CD4-positive, alpha-beta T cell (primary cell): ENCODE data around the gene NDST3. TPM values are rescaled to one million over a fixed set of nuclear protein-coding genes. Genes with fewer than 3 reads are reported as not detected.

Source experiments
- ATAC-seq: fragments of 200-7000 bp; cut with Tn5 transposase; one replicate; pipeline ENCODE4 v1.10.0; 2022; ENCODE audit warnings: mild to moderate bottlenecking; ENCODE audit not compliant: poor library complexity
- CTCF ChIA-PET: fragments of 350-600 bp; sonication (Branson Sonifier 250); formaldehyde crosslinking; loops from one replicate; lab custom pipeline; 2021; ENCODE audit warnings: antibody characterized with exemption, inconsistent platforms; lab: Charles Lee
- POLR2A ChIA-PET: fragments of 350-600 bp; sonication (Branson Sonifier 250); formaldehyde crosslinking; loops from one replicate; lab custom pipeline; 2021; ENCODE audit warnings: antibody characterized with exemption, inconsistent platforms; lab: Charles Lee
- DNase-seq, 14 experiments: peaks; one replicate each; pipeline ENCODE4 v3.0.0-alpha.2; 2013 to 2020; ENCODE audit warnings: mixed read lengths in 2 of 14
- H3K27ac ChIP-seq, 2 donors: one replicate each; pipeline versions ENCODE4 v1.5.1 to v1.7.0; 2013; ENCODE audit warnings: low read length in 2 of 2, low read depth in 1 of 2, mild to moderate bottlenecking in 1 of 2
- H3K27me3 ChIP-seq, 2 experiments: 1 replicate in 1 of 2; 2 replicates in 1 of 2; pipeline versions ENCODE4 v1.6.1 to v1.7.0; 2013; ENCODE audit warnings: low read length in 2 of 2, control low read depth in 1 of 2, mild to moderate bottlenecking in 1 of 2, moderate library complexity in 1 of 2; ENCODE audit not compliant: insufficient read depth in 2 of 2, control insufficient read depth in 1 of 2
- H3K36me3 ChIP-seq: one replicate; pipeline ENCODE4 v1.6.1; 2013; ENCODE audit warnings: low read length, control low read depth; ENCODE audit not compliant: insufficient read depth
- H3K4me1 ChIP-seq: one replicate; pipeline ENCODE4 v1.6.1; 2013; ENCODE audit warnings: low read length, control low read depth; ENCODE audit not compliant: insufficient read depth
- H3K4me3 ChIP-seq: one replicate; pipeline ENCODE4 v1.5.1; 2013; ENCODE audit warnings: mild to moderate bottlenecking, low read length, moderate library complexity
- H3K9me3 ChIP-seq, 2 experiments: 1 replicate in 1 of 2; 2 replicates in 1 of 2; pipeline versions ENCODE4 v1.6.1 to v1.7.0; 2013; ENCODE audit warnings: low read length in 2 of 2, mild to moderate bottlenecking in 2 of 2, control low read depth in 1 of 2, moderate library complexity in 1 of 2; ENCODE audit not compliant: control insufficient read depth in 1 of 2, insufficient read depth in 1 of 2
- H3K27ac Mint-ChIP-seq: one replicate; pipeline ENCODE4 v1.8.0; 2020; ENCODE audit warnings: mixed read lengths
- H3K27me3 Mint-ChIP-seq: one replicate; pipeline ENCODE4 v1.8.0; 2021; ENCODE audit warnings: mixed read lengths
- H3K36me3 Mint-ChIP-seq: one replicate; pipeline ENCODE4 v1.8.0; 2021; ENCODE audit warnings: low read depth, mixed read lengths
- H3K4me1 Mint-ChIP-seq: one replicate; pipeline ENCODE4 v1.8.0; 2021; ENCODE audit warnings: low read depth, mixed read lengths
- H3K4me3 Mint-ChIP-seq: one replicate; pipeline ENCODE4 v1.8.0; 2020; ENCODE audit warnings: mild to moderate bottlenecking, mixed read lengths
- H3K9me3 Mint-ChIP-seq: one replicate; pipeline ENCODE4 v1.8.0; 2020; ENCODE audit warnings: mixed read lengths
- CTCF ChIP-seq: fragments of 200-600 bp; IDR thresholded peaks from one replicate; pipeline ENCODE4 v1.8.0; 2022; ENCODE audit warnings: antibody characterized with exemption, mild to moderate bottlenecking
- intact Hi-C, 2 experiments: fragments of 100-400 bp; cut with DNase I in 1 of 2; cut with micrococcal nuclease in 1 of 2; formaldehyde crosslinking; loops; one replicate each; pipeline versions ENCODE4 v1.15.1 to v1.9.0; 2023 to 2025; cut with DNase I, micrococcal nuclease
- polyA plus RNA-seq, 2 donors: library from polyadenylated mRNA; unstranded; fragments of 120-200 nt; gene quantifications; one replicate each; pipeline ENCODE4 v1.2.1, GENCODE V29; 2013
- total RNA-seq, 174 experiments: library from RNA in 2 of 174; stranded (reverse) in 2 of 174; gene quantifications; one replicate each; pipeline ENCODE4 v1.2.3 and lab custom pipeline; 2021 to 2026

Gene NDST3
- total RNA-seq (not detected), total RNA-seq (lab: John Stamatoyannopoulos, UW) (0 to 0.22 (median 0) reads per million in 172 experiments)
- not detected for polyA plus RNA-seq (2013, experiment 1 of 2)
- polyA plus RNA-seq (2013, experiment 2 of 2): 0.01 TPM

GRCh38 chr4:118034053-118034785 lies at the start of gene NDST3:
NDST3 (plus strand) TSS chr4:118034486; CDS start chr4:118053911, 19,425 bp downstream.
- no peak for ATAC-seq
- no peaks in the 10 kb centered on the region for H3K4me1 ChIP-seq
- intact Hi-C loops: no loop called here
- no peak within 1 kb of the TSS for H3K4me3 ChIP-seq
- H3K27ac ChIP-seq: no peak within 1 kb of the TSS
- peaks cover 15 to 28% of the 10 kb centered on the region in 2 experiments for H3K27me3 ChIP-seq
- H3K9me3 Mint-ChIP-seq: no peaks in the 10 kb centered on the region
- H3K4me1 Mint-ChIP-seq: peaks cover 12% of the 10 kb centered on the region
- peaks cover 0 to 10% of the 10 kb centered on the region in 2 experiments for H3K9me3 ChIP-seq
- H3K27me3 Mint-ChIP-seq: peaks cover 40% of the 10 kb centered on the region
- no peak within 1 kb of the TSS for H3K27ac Mint-ChIP-seq
- no peaks in the 10 kb centered on the region for H3K36me3 ChIP-seq
- H3K4me3 Mint-ChIP-seq: peak within 1 kb of the TSS; percentile 71
- peak in 2 of 14 experiments; percentile 8 to 18 for DNase-seq
- H3K36me3 Mint-ChIP-seq: no peaks in the 10 kb centered on the region
- CTCF ChIA-PET: no interaction called here
- POLR2A ChIA-PET: no interaction called here
- no peak for TF ChIP-seq CTCF

GRCh38 chr4:117986321-117986720 lies 48.0 kb upstream of the NDST3 start:
- POLR2A ChIA-PET: no interaction called here
- no peak for TF ChIP-seq CTCF
- CTCF ChIA-PET: no interaction called here
- Histone ChIP-seq H3K27me3 (no peaks in the 10 kb centered on the region), H3K4me1 (no peaks in the 10 kb centered on the region), H3K27ac (no peak overlapping the region), H3K9me3 (peaks cover 0 to 5% of the 10 kb centered on the region in 2 experiments), H3K36me3 (no peaks in the 10 kb centered on the region), H3K4me3 (no peak overlapping the region)
- Mint-ChIP-seq H3K4me3 (no peak overlapping the region), H3K9me3 (no peaks in the 10 kb centered on the region), H3K27me3 (no peaks in the 10 kb centered on the region), H3K36me3 (no peaks in the 10 kb centered on the region), H3K4me1 (peaks cover 11% of the 10 kb centered on the region), H3K27ac (no peak overlapping the region)
- ATAC-seq (no peak), DNase-seq (no peak)
- intact Hi-C loops: no loop called here

- Histone ChIP-seq H3K36me3 (no peaks in the 10 kb centered on the region), H3K27ac (no peak overlapping the region), H3K27me3 (no peaks in the 10 kb centered on the region), H3K4me1 (no peaks in the 10 kb centered on the region), H3K4me3 (no peak overlapping the region), H3K9me3 (peaks cover 0 to 5% of the 10 kb centered on the region in 2 experiments)
- CTCF ChIA-PET: no interaction called here
- H3K27ac Mint-ChIP-seq: no peak overlapping the region
- DNase-seq: no peak
- H3K9me3 Mint-ChIP-seq: peaks cover 2% of the 10 kb centered on the region
- no peak overlapping the region for H3K4me3 Mint-ChIP-seq
- intact Hi-C loops: no loop called here
- no peak for ATAC-seq
- H3K27me3 Mint-ChIP-seq: no peaks in the 10 kb centered on the region
- POLR2A ChIA-PET: no interaction called here
- H3K36me3 Mint-ChIP-seq: no peaks in the 10 kb centered on the region
- H3K4me1 Mint-ChIP-seq: peaks cover 11% of the 10 kb centered on the region
- no peak for TF ChIP-seq CTCF
Observed at GRCh38 chr4:117987464-117987863, 46.8 kb upstream of the NDST3 start.
